ENCODE data around the gene CDH13.

GRCh38 chr16:82829301-82829700 lies 202.5 kb downstream of the CDH13 start:
- TF ChIP-seq CTCF (IDR thresholded peaks at IDR 0.05; ENCODE audit: low read length) (no peak), EZH2phosphoT487 (IDR thresholded peaks at IDR 0.05; ENCODE audit: low read length) (no peak), EZH2 (optimal IDR thresholded peaks at IDR 0.05; ENCODE audit: low read depth, low read length) (no peak)
